Anterior cingulate cortex (tissue), 58 donors: ENCODE measurements around the gene ABCE1.
"Not testable (repeated sequence)": the region's sequence is repeated elsewhere in the genome, so short reads cannot be mapped to it uniquely, and the experiment has no call there.

Experiments used
- DNase-seq, 58 donors: peaks; one replicate each; lab custom pipeline; 2025; lab: John Stamatoyannopoulos, UW

The ABCE1 gene

GRCh38 chr4:145101091-145101490 lies 3.0 kb downstream of the ABCE1 start:
- no peak for DNase-seq

DNA sequence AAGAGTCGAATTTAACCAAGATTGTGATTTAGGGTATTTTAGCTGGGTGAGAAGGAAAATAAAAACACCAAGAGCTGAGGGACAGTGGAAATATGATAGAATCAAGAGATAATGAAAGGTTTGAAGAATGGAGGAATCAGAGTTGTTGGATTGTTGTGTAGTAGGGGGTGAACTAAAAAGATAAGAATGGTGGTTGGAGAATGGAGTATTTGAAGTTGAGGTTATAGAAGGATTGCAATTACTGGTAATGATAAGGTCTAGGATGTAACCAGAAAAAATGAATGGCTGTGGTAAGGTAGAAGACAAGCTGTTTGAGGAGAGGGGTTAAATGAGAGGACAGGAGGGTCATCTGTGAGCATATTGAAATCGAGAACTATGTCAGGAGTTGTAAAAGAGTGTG lies 4.5 kb downstream of the ABCE1 start:
- DNase-seq: no peak

DNA sequence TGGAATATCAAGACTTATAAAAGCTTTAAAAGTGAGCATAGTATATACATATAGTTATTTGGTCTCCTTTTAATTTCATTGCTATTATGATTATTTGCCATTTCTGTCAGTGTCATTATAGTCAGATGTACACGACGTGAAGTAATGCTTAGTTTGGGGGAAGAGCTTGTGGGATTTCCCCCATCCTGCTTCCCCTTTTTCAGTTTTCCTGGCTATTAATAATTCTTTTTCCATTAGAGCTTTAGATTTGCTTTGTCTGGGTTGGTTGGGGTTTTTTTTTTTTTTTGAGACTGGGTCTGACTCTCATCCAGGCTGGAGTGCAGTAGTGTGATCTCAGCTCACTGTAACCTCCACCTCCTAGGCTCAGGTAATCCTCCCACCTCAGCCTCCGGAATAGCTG lies 5.4 kb downstream of the ABCE1 start:
- DNase-seq: no peak

DNA sequence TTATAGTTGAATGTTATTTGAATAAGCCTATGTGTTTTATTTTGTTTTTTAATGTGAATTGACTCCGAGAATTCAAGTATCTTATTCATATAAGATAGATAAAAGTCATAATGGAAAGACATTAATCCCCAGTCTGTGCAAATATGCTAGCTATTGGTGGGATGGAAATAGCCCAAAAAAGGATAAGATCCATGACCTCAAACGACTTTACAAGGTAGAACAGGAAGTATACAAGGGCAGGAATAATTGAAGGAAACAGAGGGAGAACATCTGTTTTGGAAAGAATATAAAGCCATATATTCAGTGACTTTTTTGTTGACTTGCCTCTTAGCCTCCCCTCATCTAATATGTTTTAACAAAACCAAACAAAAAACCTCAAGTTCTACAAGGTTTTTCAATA lies 9.0 kb downstream of the ABCE1 start:
- no peak for DNase-seq

GRCh38 chr4:145108128-145108527 lies 10.0 kb downstream of the ABCE1 start:
- no peak for DNase-seq

DNA sequence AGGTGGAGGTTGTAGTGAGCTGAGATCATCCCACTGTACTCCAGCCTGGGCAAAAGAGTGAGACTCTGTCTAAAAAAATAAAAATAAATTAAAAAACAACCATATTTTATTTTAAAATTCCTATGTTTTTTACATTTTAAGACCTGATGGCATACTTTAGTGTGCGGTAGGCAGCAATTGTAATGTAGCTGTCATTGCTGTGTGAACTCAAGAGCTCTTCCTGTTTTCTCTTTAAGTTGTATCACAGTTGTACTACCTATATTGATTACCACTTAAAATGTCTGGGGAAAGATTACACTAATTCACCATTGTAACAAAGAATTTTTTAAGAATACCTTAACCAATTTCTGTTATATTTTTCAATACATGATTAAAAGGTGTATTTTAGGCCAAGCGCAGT lies 27.3 kb downstream of the ABCE1 start:
- no peak for DNase-seq

- DNase-seq: no peak
Observed at GRCh38 chr4:145130130-145130529, 32.0 kb downstream of the ABCE1 start.

DNA sequence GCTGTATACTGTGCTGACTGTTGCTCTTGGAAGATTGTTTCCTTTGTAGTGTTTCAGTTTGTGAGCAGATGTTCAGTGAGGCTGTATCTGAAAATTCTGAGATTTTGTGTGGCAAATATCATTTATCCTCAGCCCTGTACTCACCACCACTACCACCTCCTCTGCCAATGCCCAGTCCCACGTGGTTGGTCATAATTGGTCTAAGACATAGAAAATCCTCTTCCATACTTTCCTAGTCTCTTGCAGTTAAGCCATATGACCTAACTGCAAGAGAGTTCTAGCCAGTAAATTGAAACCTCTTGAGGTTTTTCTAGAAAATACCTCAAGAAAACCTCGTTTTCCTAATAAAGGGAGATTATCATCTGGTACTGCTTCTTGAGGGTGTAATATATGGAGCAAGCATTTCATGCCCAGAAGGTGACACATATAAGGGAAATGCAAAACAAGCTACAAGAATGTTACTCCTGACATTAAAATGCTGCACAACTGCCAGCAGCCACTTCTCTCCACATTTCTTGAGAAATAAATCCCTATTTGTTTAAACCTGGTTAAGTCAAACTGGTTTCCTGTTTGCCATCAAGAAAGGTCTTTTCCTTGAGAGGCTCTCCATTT lies 32.8 kb downstream of the ABCE1 start:
- no peak for DNase-seq

- no peak for DNase-seq
Observed at GRCh38 chr4:145131848-145132247, 33.7 kb downstream of the ABCE1 start.

- peak in 4 of 58 donors; percentile 6 to 32 (median 12) for DNase-seq
Observed at GRCh38 chr4:145132511-145133098, 34.5 kb downstream of the ABCE1 start.

DNA sequence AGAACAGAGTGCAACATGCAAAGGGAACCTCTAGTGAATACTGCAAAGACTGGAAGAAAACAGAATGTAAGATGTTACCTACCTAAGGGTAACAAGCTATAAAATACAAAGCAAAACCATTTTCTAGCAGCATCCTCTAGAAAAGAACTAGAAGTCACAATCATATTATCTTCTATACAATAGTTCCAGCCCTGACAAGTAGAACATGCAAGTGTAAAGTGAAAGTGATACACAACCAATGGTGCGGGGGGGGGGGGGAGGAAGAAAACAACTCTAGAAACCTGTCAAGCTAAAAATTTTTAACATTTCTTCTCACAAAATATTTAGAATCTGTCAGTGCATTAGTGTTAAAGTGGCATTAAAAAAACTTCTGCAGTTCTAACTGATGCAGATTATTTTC lies 38.1 kb downstream of the ABCE1 start:
- not testable (repeated sequence) for DNase-seq

DNA sequence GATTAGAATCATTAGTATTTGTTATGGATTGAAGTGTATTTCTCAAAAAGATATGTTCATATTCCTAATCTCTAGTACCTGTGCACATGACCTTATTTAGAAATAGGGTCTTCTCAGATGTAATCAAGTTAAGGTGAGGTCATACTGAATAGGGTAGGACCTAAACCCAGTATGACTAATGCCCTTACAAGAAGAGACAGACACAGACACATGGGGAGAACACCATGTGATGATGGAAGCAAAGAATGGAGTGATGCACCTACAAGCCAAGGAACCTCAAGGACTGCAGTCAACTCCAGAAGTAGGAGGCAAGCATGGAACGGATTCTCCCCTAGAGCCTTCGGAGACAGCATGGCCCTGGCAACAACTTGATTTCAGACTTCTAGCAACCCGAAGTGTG lies 50.9 kb downstream of the ABCE1 start:
- DNase-seq: no peak

GRCh38 chr4:145153181-145153903 lies 55.2 kb downstream of the ABCE1 start:
- DNase-seq: no peak

- DNase-seq: no peak
Observed at GRCh38 chr4:145153904-145154298, 55.8 kb downstream of the ABCE1 start.

GRCh38 chr4:145154573-145154972 lies 56.5 kb downstream of the ABCE1 start:
- peak in 4 of 58 donors; percentile 13 to 48 (median 14) for DNase-seq

GRCh38 chr4:145155268-145155870 lies 57.3 kb downstream of the ABCE1 start:
- DNase-seq: no peak

GRCh38 chr4:145156986-145157385 lies 58.9 kb downstream of the ABCE1 start:
- DNase-seq: no peak

DNA sequence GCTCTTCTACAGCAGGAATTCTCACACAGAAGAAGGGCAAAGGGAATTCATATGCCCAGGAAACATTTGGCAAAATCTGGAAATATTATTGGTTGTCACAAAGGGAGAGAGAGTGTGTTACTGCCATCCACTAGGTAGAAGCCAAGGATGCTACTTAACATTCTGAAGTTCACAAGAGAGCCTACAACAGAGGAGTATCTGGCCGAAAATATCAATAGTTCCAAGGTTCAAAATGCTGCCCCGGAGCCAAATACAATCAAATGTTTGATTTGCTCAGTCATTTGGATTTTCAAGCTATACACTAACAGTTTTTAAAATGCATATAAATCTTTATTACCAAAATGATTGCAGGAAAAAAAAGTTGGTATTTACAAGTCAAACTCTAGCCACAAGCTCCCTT lies 63.4 kb downstream of the ABCE1 start:
- DNase-seq: no peak

DNA sequence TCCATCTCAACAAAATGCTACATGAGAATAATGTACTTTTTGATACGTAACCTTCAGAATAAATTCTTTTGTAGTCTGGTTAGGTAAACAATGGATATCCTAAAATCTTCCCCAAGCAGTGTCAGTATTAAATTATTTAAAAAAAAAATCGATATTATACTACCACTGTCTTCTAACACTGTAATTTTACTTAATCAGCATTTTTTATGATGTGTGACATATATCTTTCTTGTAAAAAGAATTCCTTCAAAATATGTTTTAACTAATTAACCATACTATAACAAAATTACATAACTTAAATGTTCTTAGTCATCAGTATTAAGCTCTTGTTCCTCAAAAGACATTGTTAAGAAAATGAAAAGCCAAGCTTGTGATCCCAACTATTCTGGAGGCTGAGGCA lies 69.8 kb downstream of the ABCE1 start:
- DNase-seq: no peak

DNA sequence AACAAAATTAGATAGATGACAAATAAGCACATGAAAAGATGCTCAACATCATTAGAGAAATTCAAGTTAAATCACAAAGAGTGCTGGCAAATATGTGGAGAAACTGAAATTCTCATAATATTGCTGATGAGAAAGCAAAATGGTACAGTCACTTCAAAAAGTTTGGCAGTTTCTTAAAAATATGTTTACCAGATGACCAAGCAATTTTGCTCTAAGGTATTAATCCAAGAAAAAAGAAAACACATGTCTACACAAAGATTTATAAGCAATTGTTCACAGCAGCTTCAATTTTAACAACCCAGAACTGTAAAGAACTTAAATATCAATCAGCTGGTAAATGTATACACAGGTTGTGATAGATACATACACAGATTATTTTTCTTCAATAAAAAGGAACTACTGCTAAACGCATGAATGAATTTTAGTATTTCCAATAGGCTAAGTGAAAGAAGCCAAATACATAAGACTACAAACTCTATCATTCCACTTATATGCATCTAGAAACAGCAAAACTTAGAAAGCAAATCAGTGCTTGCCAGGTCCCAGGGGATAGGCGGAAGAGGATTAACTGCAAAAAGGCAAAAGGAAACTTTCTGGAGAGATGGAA lies 70.6 kb downstream of the ABCE1 start:
- DNase-seq: no peak

DNA sequence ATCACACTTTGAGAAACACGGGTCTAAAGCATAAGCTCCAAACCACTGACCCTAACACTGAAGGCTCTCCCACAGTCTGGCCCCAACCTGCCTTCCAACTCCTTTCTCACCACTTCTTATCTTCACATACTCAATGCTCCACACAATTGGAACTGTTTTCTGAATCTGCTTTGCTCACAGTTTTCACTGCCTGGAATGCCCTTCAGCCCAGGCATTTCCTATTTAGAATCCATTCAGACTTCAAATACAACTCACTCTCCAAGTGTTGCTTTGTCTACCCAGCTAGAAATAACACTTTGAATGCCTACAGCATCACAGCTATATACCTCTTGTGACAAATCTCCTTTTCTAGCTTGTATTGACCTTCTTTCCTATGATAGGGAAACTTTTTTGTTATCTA lies 72.1 kb downstream of the ABCE1 start:
- DNase-seq: no peak
